IPS-15b (cell line): Measurements from ENCODE around the gene TPST2.

Experiments
- H3K27me3 ChIP-seq: one replicate; pipeline ENCODE4 v1.6.1; 2013; ENCODE audit warnings: low read length; ENCODE audit not compliant: control insufficient read depth, insufficient read depth
- H3K36me3 ChIP-seq: one replicate; pipeline ENCODE4 v1.6.1; 2013; ENCODE audit warnings: low read length; ENCODE audit not compliant: control insufficient read depth, insufficient read depth
- H3K4me1 ChIP-seq: one replicate; pipeline ENCODE4 v1.6.1; 2013; ENCODE audit warnings: mild to moderate bottlenecking, low read length; ENCODE audit not compliant: control insufficient read depth, insufficient read depth
- H3K4me3 ChIP-seq: one replicate; pipeline ENCODE4 v1.5.1; 2013; ENCODE audit warnings: low read depth, low read length
- H3K9ac ChIP-seq: one replicate; pipeline ENCODE4 v1.6.1; 2013; ENCODE audit warnings: low read depth, mild to moderate bottlenecking, low read length
- H3K9me3 ChIP-seq: one replicate; pipeline ENCODE4 v1.6.1; 2013; ENCODE audit warnings: mild to moderate bottlenecking, low read length; ENCODE audit not compliant: control insufficient read depth, insufficient read depth

TPST2 gene

DNA sequence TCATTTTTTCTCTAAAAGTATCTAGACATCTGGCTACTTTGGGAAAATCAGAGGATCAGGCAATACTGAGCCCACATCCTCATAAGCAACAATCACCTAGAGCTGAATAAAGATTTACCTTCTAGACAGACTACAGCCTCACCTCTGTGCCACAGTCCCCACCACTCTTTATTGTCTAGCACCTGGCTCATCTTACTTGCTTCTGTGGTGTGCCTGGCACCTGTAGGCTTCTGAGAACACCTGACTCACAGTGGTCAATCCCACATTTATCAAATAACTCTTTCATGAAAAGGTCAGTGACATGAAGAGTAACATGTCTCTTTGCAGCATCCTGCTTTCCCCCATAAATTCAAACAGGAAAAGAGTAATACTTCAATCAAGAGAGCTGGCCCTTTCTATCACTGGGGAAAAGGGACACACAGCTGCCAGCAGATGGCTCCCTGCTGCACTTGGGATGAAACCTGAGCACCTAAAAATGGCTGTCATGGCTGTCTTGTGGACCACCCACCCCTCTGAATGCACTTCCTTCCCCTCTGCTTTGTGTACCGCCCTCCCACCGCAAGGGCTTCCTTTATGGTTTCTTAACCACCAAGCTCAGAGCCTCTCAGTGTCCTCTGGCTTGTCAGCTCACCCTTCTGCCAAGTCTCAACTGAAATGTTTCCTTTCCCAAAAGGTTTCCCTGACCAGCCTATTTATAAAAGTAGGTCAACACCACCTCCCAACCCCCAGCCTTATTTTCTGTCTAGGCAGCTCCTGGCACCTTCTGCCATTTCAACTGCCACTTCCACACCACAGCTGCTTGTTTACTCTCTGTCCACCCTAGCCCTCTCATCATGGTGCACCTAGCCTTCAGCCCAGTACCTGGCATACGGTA is 87.0 kb downstream of the TPST2 start:
- Histone ChIP-seq H3K4me3 (no peak overlapping the region), H3K9ac (no peak overlapping the region), H3K27me3 (no peaks in the 10 kb centered on the region), H3K36me3 (peaks cover 50% of the 10 kb centered on the region), H3K4me1 (peaks cover 3% of the 10 kb centered on the region), H3K9me3 (no peaks in the 10 kb centered on the region)

DNA sequence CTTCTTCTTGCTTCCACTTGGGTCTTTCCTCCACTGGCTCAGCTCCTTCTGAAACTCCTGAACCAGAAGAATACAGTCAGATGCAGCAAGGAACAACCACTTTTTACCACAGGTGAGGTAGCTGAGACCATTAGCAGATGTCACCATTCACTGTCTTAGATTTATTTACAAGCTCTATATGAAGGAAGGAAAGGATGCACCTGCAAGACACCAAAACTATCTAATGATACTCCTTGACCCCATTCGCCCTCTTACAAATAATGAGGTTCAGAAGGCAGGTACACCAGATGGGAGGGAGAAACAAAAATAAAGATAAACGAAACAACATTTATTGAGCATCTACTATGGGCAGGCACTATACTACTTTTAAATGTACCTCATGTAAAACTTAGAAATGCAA is 87.9 kb downstream of the TPST2 start:
- Histone ChIP-seq H3K4me3 (no peak overlapping the region), H3K36me3 (peaks cover 52% of the 10 kb centered on the region), H3K9me3 (no peaks in the 10 kb centered on the region), H3K4me1 (peaks cover 3% of the 10 kb centered on the region), H3K9ac (no peak overlapping the region), H3K27me3 (no peaks in the 10 kb centered on the region)

DNA sequence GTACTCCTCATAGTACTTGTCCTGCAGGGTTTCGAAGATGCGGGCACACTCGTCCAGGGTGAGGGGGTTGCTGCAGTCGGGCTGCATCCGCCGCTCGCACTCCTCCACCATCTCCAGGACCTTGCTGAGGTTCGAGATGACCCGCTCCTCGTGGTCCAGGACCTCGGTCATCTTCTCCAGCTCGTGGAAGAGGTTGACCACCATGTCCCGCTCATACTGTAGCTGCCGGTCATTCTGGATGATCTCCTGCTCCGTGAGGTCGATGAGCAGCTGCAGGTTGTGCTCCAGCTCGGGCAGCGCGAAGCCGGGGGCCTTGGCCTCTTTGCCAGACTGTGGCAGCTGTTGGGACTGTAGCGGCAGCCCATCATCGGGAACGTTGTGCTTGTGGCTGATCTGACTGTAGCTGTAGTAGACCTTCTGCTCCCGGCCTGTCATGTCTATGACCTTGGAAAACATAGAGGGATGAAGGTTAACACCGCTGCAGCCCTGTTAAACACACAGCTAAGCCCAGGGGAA is 90.7 kb downstream of the TPST2 start:
- Histone ChIP-seq H3K9ac (no peak overlapping the region), H3K27me3 (no peaks in the 10 kb centered on the region), H3K4me3 (no peak overlapping the region), H3K9me3 (no peaks in the 10 kb centered on the region), H3K4me1 (peaks cover 3% of the 10 kb centered on the region), H3K36me3 (peaks cover 56% of the 10 kb centered on the region)

DNA sequence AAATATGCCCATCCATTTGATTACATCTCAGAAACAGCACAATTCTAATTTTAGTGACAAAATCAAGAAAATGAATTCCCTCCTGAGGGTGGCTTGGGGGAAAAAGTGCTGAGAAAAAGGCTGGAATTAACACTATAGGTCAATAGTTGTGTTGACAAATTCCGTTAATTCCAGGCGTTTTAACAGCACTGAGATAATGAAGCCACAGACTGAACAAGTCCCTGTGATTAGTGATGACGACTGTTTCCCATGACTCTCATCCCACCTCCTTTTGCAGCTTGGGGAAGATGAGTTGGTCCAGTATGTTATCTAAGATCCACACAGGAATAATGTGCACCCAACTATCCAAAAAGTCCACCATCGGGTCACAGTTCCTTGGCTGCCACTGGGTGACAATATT is 93.5 kb downstream of the TPST2 start:
- Histone ChIP-seq H3K27me3 (no peaks in the 10 kb centered on the region), H3K9me3 (no peaks in the 10 kb centered on the region), H3K9ac (no peak overlapping the region), H3K4me3 (no peak overlapping the region), H3K4me1 (no peaks in the 10 kb centered on the region), H3K36me3 (peaks cover 61% of the 10 kb centered on the region)

DNA sequence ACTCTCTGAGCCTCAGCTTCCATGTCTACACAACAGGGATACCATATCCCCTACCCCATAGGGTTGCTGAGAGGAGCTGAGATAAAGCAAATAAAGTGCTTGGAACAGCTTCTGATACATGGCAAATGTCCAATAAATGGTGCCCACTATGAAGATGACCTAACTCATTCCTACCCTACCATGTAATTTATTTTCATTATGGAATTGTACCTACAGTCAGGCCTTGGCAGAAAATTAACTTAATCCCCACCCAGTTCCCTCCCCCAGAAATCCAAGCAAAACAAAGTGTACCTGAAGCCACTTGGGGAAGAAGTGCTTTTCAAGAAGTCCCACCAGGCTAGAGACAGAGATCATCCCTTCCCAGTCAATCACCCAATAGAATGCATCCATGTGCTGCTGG is 95.4 kb downstream of the TPST2 start:
- H3K4me3 ChIP-seq: no peak overlapping the region
- no peaks in the 10 kb centered on the region for H3K9me3 ChIP-seq
- no peaks in the 10 kb centered on the region for H3K4me1 ChIP-seq
- no peaks in the 10 kb centered on the region for H3K27me3 ChIP-seq
- peaks cover 62% of the 10 kb centered on the region for H3K36me3 ChIP-seq
- H3K9ac ChIP-seq: no peak overlapping the region

DNA sequence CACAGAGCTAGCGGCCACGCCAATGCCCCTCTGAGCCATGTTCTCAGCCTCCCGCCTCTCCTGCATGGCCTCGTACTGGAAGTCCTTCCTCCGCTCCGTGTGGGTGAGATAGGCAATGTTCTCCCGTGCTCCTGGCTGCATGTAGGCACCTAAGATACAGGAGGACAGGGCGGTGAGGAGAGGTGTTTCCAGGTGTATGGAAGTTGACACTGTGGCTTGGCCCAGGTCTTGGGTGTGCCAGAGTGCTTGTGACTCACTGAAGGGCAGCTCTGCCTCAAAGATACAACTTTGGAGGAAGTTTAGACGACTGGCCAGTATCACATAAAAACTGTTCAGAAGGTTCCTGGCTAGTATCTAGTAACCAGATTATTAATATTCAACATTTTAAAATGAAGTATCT is 97.7 kb downstream of the TPST2 start:
- Histone ChIP-seq H3K4me1 (no peaks in the 10 kb centered on the region), H3K36me3 (peaks cover 62% of the 10 kb centered on the region), H3K9me3 (no peaks in the 10 kb centered on the region), H3K27me3 (no peaks in the 10 kb centered on the region), H3K4me3 (no peak overlapping the region), H3K9ac (no peak overlapping the region)

DNA sequence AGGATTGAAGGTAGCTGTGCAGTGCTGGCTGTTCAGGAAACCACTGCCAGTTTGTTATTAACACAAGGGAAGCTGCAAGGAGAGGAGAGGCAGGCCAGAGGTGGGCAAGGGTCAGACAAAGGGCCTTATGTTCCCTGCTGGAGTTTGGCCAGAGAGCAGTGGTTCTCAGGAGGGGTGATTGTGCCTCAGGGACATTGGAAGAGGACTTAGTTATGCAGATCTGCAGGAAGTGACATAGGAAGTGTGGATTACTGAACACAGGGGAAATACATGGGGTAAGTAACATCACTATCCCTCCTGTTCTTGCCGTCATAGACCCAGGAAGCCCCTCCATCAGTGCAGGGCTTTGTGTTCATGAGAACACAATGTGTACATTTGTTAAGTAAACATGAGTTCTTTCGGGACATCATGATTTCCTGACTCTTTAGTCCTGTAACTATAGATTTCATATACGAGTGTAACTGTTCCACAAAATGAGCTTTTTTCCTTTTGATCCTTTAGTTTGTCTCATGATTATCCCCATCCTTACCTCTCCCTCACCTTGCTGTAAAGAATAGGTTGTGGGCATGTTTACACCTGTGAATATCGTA is 100.4 kb downstream of the TPST2 start:
- H3K36me3 ChIP-seq: peaks cover 46% of the 10 kb centered on the region
- H3K27me3 ChIP-seq: no peaks in the 10 kb centered on the region
- H3K4me3 ChIP-seq: no peak overlapping the region
- peaks cover 2% of the 10 kb centered on the region for H3K4me1 ChIP-seq
- H3K9me3 ChIP-seq: no peaks in the 10 kb centered on the region
- H3K9ac ChIP-seq: no peak overlapping the region

DNA sequence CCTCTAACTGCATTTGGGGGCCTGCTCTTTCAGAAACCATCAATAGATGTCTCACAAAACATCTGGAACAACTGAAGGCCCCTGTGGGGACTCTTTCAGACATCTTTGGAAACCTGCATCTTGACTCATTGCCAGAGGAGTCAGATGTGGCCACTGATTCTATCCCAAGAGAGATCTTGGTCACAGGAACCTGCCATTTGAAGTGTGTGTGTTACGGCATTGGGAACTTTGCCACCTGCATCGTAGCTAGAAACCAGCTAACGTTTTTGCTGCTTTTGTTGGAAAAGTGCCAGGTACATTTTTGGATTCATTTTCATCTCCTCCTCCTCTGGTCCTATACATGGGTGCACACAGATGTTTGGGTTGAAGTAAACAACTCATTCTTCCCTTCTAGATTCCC is 101.9 kb downstream of the TPST2 start:
- H3K36me3 ChIP-seq: peaks cover 31% of the 10 kb centered on the region
- H3K4me3 ChIP-seq: no peak overlapping the region
- H3K9ac ChIP-seq: no peak overlapping the region
- H3K9me3 ChIP-seq: no peaks in the 10 kb centered on the region
- H3K4me1 ChIP-seq: peaks cover 2% of the 10 kb centered on the region
- no peaks in the 10 kb centered on the region for H3K27me3 ChIP-seq

DNA sequence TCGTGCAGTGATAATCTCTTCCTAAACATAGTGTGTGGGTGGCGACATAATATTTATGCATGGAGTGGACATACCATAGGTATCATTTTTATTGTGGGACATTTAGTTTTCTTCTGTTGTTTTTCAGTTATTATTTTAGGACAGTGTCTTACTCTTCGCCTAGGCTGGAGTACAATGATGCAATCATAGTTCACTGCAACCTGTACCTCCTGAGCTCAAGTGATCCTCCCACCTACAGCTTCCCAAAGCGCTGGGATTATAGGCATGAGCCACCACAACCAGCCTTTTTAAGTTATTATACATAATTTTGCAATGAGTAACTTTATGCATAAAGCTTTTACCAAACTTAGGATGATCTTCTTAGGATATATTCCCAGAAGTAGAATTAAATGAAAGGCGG is 103.5 kb downstream of the TPST2 start:
- Histone ChIP-seq H3K27me3 (no peaks in the 10 kb centered on the region), H3K36me3 (peaks cover 17% of the 10 kb centered on the region), H3K4me3 (no peak overlapping the region), H3K4me1 (peaks cover 13% of the 10 kb centered on the region), H3K9ac (no peak overlapping the region), H3K9me3 (no peaks in the 10 kb centered on the region)

DNA sequence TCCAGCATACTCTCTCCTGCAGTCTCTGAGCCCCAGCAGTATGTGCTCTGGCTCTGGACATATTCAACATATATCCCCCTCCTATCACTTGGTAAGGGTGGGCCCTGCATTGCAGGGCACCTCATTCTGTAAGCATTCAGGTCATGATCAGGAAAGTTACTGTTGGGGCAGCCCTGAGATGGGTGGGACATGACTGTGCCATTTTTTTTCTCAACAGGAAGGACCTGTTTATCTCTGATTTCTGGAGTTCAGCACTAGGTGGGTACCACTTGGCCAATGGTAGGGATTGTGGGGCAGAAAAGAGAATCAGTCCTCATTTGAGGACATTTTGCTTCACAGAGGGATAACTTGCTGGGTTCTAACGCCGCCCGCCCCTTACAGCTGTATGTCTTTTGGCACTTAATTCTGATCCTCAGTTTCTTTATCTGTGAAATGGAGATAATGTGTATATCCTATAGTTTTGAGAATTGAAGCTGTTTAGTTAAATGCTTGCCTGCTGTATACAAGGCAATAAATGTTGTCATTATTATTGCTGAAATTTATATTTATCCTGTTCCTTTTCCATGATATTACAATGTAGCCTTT is 104.0 kb downstream of the TPST2 start:
- no peaks in the 10 kb centered on the region for H3K27me3 ChIP-seq
- peaks cover 17% of the 10 kb centered on the region for H3K36me3 ChIP-seq
- no peaks in the 10 kb centered on the region for H3K9me3 ChIP-seq
- H3K9ac ChIP-seq: no peak overlapping the region
- H3K4me1 ChIP-seq: peaks cover 15% of the 10 kb centered on the region
- no peak overlapping the region for H3K4me3 ChIP-seq

DNA sequence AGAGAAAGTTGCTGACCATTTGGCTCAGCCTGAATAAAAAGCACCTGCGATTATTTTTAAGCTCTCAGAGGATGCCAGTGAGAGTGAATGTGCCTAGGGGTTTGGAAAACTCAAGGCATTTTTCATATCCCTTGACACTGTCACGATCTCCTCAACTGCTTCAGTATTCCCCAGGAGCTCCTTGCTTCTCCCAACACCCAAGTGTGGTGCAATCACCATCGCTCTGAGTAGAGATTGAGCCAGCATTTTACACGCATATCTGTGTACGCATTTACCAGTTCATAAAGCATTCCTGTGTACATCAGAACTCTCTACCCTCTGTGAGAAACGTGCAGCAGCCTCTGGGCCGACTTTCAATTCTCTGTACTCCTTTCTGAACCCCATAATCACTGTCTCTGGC is 104.9 kb downstream of the TPST2 start:
- peak overlapping the region; percentile 91 for H3K4me3 ChIP-seq
- H3K9me3 ChIP-seq: no peaks in the 10 kb centered on the region
- peaks cover 23% of the 10 kb centered on the region for H3K36me3 ChIP-seq
- no peaks in the 10 kb centered on the region for H3K27me3 ChIP-seq
- no peak overlapping the region for H3K9ac ChIP-seq
- peaks cover 15% of the 10 kb centered on the region for H3K4me1 ChIP-seq

DNA sequence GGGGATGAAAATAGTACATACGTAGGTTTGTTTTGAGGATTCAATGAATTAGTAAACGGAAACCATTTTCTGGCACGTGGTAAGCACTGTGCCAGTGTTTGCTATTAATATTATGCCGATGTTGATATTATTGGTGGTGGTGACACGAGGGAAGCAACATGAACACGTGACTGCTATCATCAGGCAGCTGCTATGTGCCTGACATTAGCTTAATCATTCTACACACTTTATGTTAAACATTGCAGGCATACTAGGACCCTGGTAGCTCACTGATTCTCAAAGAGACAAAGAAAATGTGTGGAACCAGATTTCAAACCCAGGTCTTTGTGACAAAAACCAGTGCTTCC is 105.6 kb downstream of the TPST2 start:
- Histone ChIP-seq H3K4me1 (peaks cover 15% of the 10 kb centered on the region), H3K4me3 (peak overlapping the region; percentile 91), H3K9ac (peak overlapping the region; percentile 9), H3K9me3 (no peaks in the 10 kb centered on the region), H3K36me3 (peaks cover 18% of the 10 kb centered on the region), H3K27me3 (no peaks in the 10 kb centered on the region)
